Stimulated activated CD4-positive, alpha-beta T cell treated with anti-CD3 and anti-CD28 coated beads, Interleukin-15, amount 100 ng/mL, for 48 hours (primary cell): ENCODE data around the gene NOPCHAP1.
A peak's percentile ranks its signal among the peaks of the same experiment; 100 is the strongest.
"Not testable (repeated sequence)": the region's sequence is repeated elsewhere in the genome, so short reads cannot be mapped to it uniquely, and the experiment has no call there.

Experiments
- DNase-seq, 2 donors: peaks; one replicate each; pipeline ENCODE4 v3.0.0-alpha.2; 2020; ENCODE audit warnings: low read depth in 2 of 2

Gene NOPCHAP1

DNA sequence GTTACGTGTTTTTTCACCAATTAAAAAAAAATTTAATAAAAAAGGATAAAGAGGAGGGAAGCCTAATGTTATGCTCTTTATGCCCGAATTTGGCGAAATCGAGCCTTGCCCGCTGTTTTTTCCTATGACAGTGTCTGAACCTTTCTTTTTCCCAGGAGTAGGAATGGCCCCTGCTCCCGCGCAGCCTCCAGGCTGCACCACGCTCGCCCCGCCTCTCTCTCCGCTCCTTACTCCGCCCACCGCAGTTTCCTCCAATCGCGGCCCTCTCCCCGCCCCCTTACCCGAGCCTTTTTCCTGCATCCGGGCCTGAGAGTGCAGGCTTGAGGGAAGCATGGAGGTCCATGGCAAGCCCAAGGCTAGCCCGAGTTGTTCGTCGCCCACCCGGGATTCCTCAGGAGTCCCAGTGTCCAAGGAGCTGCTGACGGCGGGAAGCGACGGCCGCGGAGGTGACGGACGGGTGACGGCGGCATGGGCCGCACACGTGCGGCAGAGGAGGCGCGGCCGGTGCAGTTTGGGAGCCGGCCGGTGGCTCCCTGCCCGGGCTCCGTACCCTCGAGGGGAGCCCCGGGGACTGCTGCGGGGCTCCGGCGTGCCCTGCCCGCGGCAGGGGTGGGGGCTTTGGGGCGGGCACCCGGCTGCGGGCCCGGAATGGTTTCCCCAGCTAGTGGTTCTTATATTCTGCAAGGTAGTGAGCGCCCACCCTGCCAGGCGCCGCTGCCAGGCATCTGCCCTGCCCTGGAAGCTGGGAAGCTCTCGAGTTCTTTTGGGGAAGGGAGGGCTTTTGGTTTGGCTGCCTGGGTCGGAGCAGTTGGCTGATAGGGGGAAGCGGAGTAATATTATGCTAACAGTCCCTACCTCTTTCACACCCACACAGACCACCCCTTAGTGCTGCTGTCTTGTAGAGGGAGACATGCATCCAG lies at the start of gene NOPCHAP1:
Gene NOPCHAP1, plus strand, starts transcription at position 295 of the 920 bp plus-strand sequence. Its CDS starts 37 bp downstream, at position 332.
- DNase-seq, result peak; percentile 65 to 83

- no peak for DNase-seq
Measured at GRCh38 chr12:104938371-104938770, 47.7 kb upstream of the NOPCHAP1 start.

DNA sequence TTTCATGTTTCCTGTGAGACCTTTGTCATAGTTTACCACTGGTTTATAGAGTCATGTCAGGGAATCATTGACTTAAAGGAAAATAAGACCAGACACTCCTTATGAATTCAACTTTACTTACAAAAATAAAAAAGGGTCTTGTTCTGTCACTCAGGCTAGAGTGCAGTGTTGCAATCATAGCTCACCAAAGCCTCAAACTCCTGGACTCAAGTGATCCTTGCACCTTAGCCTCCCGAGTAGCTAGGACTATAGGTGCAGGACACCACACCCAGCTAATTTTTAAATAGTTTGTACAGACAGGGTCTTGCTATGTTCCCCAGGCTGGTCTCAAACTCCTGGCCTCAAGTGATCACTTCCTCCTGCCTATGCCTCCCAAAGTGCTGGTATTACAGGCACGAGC lies 47.0 kb upstream of the NOPCHAP1 start:
- DNase-seq, result no peak

GRCh38 chr12:104941454-104941853 lies 44.7 kb upstream of the NOPCHAP1 start:
- DNase-seq, result no peak

DNA sequence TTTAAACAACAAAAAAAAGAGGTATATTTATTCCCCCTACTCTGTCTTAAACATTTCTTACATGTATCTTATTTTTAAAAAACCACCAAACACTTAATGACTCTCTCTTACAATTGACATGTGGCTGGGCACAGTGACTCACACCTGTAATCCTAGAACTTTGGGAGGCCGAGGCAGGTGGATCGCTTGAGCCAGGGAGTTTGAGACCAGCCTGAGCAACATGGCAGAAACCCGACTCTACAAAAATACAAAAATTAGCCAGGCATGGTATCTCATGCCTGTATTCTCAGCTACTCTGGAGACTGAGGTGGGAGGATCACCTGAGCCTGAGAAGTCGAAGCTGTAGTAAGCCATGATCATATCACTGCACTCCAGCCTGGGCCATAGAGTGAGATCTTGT lies 44.0 kb upstream of the NOPCHAP1 start:
- DNase-seq, result no peak

- not testable (repeated sequence) for DNase-seq
Measured at GRCh38 chr12:104943401-104943800, 42.7 kb upstream of the NOPCHAP1 start.

GRCh38 chr12:104944252-104944651 lies 41.9 kb upstream of the NOPCHAP1 start:
- no peak for DNase-seq

GRCh38 chr12:104948716-104949115 lies 37.4 kb upstream of the NOPCHAP1 start:
- not testable (repeated sequence) for DNase-seq

DNA sequence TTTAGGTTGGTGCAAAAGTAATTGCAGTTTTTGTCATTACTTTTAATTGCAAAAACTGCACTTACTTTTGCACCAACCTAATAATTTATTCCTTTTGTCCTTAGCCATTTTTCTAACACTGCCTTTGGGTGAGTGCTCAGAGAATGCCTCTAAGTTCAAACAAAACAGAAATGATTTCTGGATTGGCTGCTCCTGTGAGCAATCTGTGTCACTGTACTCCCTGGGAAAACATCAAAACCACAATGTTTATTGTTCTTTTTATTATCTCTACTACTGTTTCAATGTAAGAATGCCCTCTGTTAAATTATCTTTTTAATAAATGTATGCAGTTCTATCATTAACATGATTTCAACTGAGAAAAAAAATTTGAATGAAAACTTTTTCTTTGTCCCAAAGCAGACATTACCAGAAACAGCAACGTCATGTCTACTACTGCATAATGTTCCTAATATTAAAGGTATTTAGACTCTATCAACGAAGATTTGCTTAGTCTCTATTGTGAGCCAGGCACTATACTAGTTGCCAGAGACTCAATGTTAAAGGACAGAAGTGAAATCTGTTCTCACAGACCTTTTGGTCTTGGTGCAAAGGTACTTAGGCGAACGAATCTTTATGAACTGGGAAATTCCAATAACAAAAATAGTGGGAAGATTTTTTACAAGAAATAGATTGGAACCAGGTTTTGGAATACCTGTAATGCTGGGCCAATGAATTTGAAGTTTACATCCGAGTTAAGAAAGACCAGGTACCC lies 34.2 kb upstream of the NOPCHAP1 start:
- no peak for DNase-seq

DNA sequence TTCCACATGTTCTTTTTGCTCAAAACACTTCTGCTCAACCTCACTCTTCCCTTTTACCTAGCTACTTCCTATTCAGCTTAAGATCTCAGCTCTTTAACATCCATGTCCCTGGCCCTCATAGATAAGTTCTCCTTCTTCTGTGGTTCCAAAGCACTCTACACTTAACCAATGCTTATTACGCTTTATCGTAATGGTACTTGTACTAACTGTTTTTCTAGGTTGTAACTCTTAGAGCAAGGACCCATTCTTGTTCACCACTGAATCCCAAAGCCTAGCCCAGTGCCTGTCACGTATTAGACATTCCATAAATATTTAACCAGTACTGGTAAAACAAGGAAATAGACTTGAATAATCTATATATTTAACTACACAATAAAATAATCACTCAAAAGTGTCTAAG lies 33.3 kb upstream of the NOPCHAP1 start:
- DNase-seq, result no peak

DNA sequence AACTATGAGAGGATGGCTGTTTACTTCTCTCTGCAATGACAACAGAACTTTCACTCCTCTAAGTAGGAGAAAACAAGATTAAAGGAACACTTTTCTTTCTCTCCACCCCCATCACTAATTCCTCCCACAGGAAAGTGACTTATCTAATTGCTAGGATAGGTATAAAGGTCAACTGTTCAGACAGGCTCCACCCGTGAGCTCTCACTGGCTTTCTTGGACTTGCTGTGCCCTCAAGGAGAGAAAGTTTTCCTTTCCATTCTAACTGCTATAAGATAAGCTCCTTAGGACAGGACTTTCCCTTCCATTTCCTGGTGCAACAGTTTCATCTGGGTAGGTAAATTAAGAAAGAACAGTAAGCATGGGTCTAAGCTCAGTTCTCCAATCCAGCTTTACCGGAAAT lies 32.8 kb upstream of the NOPCHAP1 start:
- no peak for DNase-seq

- DNase-seq, result no peak
Measured at GRCh38 chr12:104955703-104956102, 30.4 kb upstream of the NOPCHAP1 start.

DNA sequence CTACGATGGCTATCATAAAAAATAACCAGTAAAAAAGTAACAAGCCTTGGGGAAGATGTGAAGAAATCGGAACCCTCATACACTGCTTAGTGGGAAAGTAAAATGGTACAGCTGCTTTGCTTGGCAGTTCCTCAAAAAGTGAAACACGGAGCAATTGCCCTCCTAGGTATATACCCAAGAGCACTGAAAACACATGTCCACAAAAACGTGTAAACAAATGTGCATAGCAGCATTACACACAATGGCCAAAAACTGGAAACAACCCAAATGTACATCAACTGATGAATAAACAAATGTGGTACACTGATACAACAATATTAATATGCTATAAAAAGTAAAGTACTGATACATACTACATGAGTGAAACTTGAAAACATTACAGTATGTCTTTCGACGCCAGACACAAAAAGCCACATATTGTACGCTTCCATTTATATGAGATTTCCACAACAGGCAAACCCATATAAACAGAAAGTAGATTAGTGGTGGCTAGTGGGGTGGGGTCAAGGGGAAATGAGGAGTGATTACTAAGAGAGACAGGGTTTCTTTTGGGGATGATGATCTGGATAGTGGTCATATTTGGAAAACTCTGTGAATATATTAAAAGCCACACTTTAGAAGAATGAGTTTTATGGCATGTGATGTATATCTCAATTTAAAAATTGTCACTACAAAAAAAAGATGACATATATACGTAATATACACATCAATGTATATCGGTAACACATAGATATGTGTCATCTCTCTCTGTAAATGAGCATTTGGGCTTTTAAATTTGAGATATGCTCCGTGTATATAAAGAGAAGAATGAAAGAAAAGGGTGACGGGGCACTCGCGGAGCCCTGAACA lies 29.0 kb upstream of the NOPCHAP1 start:
- no peak for DNase-seq

GRCh38 chr12:104957719-104958000 lies 28.5 kb upstream of the NOPCHAP1 start:
- peak in 1 of 2 donors; percentile 10 for DNase-seq

DNA sequence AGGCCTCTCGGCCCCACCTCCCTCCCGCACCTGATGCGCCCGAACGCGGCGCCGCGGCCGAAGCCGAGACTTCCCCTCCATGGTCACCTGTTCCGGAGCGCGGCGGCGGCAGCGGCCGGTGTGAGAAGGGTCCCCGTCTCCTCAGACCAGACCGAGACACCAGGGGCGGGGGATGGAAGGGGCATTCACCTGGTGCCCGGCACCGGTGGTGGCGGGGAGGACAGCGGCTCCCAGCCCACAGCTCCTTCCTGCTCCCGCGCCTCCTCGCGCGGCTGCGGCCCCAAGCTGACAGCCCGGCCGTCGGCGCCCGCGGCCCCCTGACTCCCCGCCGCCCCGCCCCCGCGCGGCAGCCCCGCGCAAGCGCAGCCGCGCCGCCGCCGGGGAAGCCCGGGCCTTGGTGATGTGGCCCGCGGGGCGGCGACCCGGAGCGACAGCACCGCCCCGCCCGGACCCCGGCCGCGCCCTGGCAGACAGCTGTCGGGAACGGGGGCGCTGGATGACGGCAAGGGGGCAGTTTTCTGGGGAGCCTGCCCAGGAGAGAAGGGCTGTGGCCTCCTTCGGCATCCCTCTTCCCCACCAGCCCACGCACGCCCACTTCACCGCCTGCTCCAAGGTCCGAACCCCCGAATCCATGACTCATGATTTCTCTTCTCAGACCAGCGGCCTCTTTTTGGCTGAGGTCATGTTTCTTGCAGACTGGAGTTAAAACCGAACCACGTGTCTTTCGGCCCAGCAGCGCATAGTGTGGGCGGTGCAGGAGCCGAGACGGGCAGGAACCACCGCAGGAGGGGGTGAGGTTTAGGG lies 27.9 kb upstream of the NOPCHAP1 start, which contains the start of gene SLC41A2:
Gene SLC41A2, minus strand, starts transcription at position 290 of the 804 bp plus-strand sequence. CDS start 29,763 bp downstream, outside the sequence.
- DNase-seq, result peak; percentile 67 to 69

DNA sequence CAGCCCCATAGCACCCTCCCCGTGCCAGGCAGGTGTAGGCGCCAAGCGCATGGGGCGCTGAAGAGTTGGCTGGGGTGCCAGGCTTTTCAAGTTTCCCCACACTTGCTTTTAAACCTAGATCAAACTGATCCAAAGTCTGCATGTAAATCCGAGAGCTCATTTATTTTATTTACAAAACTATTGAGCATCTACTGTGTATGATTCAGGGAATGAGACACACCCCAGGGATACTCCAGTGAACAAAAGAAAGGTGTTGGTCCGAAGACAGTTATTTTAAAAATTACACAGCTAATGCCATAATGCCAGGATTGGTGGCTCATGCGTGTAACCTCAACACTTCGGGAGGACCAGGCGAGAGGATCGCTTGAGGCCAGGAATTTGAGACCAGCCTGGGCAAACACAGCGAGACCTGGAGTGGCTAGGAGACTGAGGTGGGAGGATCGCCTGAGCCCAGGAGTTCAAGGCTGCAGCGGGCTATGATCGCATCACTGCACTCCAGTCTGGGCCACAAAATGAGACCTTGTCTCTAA lies 27.2 kb upstream of the NOPCHAP1 start:
- DNase-seq, result no peak

DNA sequence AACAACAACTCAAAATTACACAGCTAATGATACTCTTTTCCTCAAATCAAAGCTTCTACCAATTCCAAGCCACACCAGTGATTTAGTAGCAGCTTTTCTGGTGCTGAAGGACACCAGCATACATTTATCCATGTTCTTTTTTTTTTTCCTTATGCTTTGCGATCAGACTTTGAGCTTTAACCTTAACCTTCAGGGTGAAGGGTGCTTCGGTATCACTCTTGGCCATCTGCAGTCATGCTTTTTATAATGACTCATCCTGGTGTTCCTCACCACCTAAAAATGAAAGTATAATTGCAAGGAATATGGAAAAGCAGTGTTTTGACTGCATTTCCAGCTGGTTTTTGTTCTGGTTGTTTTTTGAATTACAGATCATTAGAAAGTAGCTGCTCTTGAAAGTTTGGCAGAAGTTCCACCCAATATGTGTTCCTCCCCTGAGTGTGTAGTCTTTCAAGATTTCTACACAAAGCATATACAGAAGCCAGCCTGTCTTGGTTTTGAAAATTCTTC lies 26.7 kb upstream of the NOPCHAP1 start:
- DNase-seq, result no peak

GRCh38 chr12:104960464-104960863 lies 25.7 kb upstream of the NOPCHAP1 start:
- DNase-seq, result no peak

DNA sequence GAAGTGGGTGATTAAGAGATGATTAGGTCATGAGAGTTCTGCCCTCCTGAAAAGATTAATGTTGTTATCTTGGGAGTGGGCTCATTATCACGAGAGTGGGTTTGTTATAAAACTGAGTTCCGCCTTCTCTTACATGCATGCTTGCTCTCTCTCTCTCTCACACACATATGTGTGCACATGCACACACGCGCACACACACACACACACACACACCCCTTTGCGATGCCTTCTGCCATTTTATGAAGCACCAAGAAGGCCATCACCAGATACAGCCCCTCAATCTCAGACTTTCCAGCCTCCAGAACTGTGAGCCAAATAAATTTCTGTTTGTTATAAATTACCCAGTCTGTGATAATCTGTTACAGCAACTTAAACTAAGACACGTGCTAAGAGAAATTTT lies 22.4 kb upstream of the NOPCHAP1 start:
- no peak for DNase-seq

DNA sequence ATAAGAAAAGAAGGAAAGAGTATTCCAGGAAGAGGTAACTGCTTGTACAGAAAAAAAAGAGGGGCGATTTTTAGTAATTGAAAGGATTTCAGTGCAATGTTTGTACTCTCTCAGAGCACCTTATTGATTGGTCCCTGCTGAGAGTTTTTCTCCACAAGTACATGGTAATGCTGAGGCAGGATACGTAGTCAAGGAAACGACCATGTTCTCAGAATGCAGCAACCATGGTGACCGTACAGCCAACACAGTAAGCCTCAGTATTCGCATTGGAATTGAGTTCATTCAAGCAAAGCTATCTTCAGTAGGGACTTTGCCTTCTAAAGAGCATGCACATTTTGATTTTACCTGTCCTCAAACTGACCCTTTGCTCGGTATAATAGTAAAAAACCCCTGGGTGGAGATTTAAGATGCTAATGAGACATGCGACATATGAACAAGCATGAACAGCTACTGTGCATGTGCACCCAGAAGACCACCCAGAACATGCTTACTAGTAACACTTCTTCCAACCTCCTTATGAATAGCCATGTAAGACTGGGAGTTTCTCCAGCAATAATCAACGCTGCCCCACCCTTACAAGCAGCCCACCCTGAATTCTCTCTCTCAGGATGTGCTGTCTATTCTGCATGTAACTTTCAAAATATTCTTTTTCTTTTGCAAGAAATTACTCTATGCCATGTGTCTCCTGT lies 21.8 kb upstream of the NOPCHAP1 start:
- no peak for DNase-seq
